Ammon's horn (tissue), 1 donor: Measurements from ENCODE around the gene CFAP68.
"Not testable (repeated sequence)": the region's sequence is repeated elsewhere in the genome, so short reads cannot be mapped to it uniquely, and the experiment has no call there.

Experiments used
- DNase-seq: peaks from one replicate; pipeline ENCODE4 v3.0.0-alpha.2; 2016; ENCODE audit warnings: low spot score

CFAP68 gene

DNA sequence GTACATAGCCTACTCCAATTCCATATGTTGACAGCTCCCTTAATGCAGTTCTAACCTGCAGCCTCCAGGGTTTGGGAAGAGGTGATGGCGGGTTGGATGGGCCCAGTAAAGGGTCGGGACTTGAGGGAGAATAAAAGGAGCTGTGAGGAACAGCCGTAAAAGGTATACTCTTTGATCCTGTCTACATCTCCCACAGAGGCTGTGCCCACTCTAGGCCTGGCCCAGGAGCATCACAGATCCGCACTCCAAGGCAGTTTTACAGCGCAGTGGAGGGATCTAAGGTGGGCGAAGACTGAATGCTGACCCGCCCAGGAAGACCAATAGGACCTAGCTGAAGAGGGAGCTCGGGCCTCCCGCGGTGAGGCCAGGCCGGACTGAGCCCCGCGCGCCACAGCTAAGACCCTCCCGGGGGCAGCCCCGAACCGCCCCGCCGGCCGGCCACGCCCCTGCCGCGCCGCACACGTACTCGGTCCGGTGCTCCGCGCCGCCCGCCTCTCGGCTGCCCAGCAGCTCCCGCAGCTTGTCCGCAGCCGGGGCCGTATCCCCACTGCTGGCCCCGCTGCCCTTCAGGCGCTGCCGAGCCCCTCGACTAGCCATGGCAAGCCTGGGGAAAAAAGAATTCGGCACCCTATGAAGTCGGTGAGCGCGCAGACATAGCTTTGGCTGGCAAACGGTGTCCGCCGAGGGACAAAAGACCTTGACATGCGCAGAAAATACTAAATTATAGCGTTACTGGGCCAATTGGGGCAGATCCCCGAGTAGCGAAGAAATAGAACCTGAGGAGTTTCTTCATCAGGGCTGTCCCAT is 8.3 kb upstream of the CFAP68 start, which contains the start of gene ALG9:
Gene ALG9, minus strand, starts transcription at position 696 of the 807 bp plus-strand sequence. Its CDS starts 99 bp downstream, at position 597.
- peak; percentile 76 for DNase-seq

DNA sequence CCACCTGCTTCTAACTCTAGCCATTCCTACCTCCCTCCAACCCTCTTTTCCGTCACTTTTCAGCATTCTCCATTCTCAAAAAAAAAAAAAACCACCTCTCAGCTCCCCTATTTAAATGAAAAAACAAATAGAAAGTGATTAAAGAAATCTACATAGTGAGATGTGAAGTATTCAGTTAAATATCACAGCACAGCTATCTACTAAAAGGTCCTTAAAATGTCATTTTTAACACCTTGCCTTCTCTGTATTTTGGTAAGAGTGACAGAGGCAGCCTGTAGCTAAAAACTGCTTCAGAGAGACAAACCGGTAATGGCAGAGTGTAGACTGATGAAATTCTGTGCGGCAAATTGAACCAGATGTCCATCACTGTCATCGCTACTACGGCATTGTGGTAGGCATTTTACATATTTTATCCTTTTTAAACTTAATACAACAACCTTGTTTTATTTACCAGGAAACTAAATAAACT is 7.6 kb upstream of the CFAP68 start:
- DNase-seq = no peak

DNA sequence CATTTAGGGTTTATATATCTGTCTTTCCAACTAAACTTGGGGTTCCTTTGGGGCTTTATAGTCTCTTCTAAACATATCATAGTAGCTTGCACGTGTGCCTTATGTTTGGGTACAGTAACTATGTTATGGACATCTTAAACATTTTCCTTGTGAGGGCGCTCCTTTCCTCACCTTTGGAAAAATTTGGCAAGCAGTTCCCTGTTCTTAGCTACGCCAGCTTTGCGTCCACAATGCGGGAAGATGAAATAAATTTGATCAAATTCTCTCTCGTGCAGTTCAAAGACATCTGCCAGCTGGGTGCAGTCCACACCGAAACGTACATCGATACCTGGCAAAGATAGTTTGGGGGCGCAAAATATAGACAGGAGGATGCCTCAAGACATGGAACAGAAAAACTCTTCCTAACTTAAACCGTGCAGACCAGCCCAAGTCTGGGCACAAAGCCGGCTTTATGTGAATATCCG is 924 bp upstream of the CFAP68 start:
- no peak for DNase-seq

DNA sequence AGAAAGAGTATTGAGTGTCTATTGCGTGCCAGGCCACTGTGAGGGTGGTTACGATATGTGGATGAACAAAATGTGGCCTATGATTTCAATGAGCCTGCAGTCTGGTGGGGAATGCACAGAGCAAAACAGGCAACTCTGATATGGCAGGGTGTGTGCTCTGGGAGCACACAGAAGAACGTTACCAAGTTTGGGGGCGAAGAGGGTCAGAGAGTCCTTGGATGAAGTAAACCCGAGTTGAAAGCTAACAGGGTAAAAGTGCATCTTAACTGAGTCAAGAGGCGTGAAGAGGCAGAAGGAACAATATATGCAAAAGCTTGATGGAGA is 258 bp downstream of the CFAP68 start:
- no peak for DNase-seq

DNA sequence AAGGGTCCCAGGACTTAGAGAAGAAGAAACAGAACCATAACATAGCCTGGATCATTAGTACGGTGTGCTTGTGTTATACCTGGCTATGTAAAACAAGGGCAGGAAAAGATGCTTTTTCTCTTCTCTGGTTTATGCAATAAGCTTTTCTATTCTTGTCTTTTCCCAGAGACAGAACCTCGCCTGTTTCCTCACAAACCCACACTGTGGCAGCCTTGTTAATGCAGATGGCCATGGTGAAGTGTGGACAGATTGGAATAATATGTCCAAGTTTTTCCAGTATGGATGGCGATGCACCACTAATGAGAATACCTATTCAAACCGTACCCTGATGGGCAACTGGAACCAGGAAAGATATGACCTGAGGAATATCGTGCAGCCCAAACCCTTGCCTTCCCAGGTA is 2.9 kb downstream of the CFAP68 start:
- DNase-seq = peak; percentile 15

DNA sequence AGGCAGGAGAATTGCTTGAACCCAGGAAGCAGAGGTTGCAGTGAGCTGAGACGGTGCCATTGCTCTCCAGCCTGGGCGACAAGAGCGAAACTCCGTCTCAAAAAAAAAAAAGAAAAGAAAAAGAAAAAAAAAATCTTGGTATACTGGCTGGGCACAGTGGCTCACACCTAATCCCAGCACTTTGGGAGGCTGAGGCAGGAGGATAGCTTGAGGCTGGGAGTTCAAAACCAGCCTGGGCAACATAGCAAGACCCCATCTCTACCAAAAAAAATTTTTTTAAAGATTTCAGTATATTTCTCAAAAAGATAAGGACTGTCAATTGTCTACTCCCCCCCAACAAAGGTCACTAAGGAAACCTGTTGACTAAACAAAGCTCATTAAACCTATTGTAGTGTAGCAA is 5.7 kb downstream of the CFAP68 start:
- DNase-seq = not testable (repeated sequence)

DNA sequence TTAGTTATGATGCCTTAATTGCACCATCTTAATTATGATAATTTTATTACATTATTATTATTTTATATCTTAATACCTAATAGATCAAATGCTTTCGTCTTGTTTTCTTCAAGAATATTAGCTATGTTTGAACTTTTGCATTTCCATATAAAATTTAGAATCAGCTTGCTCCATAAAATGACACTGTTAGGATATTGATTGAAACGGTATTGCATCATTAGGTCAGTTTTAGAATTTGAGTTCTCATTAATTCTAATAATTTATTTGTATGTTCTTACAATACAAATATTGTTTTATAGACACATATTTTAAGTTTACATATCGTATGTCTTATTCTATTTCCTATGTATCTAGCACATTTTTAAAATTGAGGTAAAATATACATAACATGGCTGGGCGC is 6.7 kb downstream of the CFAP68 start:
- DNase-seq = no peak

DNA sequence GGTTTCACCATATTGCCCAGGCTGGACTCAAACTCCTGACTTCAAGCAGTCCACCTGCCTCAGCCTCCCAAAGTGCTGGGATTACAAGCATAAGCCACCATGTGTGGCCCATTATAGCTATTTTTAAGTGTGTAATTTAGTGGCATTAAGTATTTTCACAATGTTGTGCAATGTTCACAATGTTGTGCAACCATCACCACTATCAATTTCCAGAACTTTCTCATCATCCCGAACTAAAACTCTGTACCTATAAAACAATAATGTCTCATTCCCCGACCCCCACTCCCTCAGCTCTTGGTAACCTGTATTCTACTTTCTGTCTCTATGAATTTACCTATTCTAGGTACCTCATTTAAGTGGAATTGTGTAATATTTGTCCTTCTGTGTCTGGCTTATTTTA is 7.5 kb downstream of the CFAP68 start:
- DNase-seq = no peak

DNA sequence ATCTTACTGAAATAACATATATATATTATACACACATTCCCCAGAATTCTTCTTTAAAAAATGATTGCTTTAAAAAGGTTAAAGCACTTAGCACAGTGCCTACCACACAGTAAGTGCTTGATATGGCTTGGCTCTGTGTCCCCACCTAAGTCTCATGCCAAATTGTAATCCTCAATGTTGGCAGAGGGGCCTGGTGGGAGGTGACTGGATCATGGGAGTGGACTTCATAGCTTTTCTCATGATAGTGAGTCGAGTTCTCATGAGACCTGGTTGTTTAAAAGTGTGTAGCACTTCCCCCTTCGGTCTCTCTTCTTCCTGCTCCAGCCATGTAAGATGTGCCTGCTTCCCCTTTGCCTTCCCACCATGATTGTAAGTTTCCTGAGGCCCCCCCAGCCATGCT is 26.1 kb downstream of the CFAP68 start:
- DNase-seq = no peak

DNA sequence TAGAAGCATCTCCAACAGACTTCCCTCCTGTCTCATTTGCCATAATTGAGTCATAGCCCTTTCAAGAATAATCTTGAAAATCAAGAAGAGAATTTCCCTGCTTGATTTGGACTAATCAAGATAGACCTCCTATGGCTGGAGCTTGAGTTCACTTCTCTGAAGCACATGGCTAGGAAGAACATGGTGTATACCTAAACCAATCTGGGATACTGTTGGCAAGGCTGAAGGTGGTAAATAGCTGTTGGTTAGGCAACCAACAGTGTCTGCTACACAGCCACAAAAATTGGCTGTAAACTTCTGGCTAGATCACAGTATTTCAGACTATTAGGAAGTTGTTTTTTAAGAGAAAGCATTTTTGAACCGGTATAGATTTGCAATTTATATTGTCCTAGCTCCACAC is 27.3 kb downstream of the CFAP68 start:
- DNase-seq = peak; percentile 22

DNA sequence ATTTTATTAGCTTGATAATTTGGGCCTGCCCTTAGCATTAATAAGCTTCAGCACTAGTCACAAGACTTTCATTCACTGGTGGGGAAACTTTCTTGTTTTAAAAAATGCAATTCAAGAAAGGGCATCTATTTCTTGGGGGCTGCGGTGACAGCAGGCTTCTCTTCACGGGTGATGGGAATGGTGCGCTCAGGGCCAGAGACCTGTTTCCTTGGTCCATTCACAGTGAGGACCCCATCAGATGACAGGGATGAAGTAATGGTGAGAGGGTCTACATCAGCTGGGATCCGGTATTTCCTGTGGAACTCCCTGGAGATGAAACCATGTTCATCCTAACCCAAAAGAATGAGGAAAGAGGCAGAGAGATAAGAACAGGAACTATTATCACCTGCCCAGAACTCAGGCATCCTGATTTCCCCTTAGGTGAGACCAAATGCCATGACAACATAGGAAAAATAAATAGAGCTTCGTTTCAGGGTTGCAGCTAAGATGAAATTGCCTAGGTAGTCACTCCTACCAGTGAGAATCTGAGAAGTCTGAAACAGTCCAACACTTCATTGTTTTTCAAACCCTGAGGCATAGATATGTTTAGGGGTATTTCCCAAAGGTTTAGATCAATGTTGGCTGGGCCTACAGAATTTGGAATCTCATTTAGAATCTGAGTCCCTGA is 29.4 kb downstream of the CFAP68 start:
- DNase-seq = peak; percentile 14

DNA sequence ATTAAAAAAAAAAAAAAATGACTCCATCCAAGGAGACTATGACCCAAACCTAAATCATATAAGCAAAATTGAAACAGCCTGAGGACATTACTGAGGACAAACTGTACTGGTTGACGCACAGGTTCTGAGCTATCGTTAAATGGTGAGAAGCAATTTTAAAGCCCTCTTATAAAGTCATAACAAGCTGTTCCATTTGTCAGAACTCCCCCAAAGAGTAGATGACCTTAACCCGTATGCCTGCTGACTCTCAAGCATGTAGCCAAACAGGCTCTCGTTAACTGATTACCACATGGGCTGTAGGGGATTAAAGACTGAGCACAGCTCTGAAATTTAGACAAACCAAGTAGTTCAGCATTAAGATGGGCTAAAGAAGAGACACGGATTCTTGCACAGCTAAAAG is 30.0 kb downstream of the CFAP68 start:
- DNase-seq = peak; percentile 8

DNA sequence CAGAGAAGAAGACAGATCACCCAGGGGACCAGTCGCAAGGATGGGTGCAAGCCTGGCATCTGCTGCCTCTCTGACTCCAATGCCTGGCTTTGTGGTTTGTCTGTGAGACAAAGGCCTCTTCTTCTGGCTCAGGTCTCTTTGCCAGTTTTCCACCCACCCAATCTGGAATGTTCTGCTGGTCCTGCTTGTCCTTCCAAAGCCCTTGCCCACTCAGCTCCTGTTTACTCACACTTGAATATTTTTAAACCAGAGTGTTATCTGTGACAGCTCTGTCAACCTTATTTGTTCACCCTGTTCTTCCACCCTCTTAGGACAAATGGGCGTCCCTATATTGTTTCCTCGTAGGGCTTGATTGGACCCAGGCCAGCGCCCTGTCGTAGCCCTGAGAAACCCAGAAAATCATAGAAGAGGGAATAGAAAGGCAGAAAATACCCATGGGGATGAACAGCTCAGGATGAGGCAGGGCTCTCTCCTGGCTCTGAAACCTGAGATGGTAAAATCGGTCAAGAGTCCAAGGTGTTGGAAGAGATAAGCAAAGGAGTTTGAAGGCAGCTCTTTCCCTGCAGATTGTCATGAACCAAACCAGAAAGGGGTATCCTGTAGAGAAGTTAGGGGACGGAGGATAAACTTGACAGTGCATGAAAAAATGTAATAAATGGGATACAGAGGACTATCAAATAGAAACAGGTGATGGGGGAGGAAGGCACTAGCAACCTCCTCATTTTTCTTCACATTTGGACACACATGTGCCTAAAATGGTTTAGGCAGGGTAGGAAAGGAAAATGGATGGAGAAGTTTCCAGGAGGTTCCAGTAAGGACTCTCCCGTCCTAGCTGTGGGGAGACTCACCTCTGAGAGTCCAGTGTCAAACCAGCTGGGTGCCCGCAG is 31.6 kb downstream of the CFAP68 start:
- DNase-seq = peak; percentile 95

DNA sequence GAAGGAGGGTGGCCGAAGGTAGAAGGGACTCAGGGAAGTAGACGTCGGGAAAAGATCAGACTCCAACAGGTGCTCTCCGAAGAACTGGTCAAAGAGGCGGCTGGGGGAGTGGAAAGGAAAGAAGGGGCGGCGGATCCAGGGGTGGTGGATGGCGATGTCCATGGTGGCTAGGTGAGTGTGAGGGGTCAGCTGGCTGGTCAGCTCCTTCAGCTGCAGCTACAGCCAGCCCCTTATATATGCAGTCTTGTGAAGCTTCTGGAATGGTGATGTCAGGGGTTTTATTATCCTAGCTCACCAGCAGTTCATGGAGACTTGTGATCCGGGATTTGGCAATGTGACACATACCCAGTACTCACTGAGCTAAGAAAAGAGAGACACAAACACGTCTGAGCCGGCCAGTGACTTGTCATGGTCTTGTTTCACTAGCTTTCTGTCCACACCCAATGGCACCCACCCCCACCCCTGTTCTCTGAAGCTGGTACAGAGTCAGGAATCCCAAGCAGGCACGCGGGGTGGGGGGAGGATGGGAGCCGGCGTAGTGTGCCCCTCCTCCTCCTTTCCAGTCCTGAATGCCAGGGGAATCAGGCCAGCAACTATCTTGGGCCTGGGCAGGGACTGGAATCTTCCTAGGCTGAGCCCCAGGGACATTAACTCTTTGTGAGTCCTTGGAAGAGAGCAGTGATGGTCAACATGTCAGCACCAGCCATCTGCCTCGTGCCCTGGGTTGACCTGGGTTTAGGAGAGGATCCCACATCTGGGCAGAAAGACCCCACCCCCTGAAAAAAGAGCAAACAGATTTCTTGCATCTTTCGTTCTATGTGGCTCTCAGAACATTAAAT is 32.4 kb downstream of the CFAP68 start, which contains the start of gene CRYAB:
Gene CRYAB, minus strand, starts transcription at position 208 of the 839 bp plus-strand sequence. Its CDS starts 46 bp downstream, at position 162.
- peak; percentile 96 for DNase-seq

DNA sequence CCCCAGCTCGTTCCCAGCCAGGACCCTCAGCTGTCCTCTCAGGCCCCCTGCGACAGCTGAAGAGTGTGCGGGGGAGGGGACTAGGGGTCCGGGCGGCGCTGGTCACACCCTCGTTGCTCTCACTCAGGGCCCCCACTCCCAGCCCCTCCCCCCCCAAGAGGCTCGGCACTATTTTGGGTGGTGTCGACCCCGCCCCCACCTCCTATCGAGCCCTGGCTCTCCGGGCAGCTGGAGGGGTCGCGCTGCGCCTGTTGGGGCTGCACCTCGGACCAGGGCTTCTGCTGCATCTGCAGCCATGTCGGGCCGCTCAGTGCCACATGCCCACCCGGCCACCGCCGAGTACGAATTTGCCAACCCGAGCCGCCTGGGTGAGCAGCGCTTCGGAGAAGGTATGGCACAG is 33.2 kb downstream of the CFAP68 start, which contains the start of gene HSPB2:
Gene HSPB2, plus strand, starts transcription at position 200 of the 400 bp plus-strand sequence. Its CDS starts 96 bp downstream, at position 296.
- DNase-seq = no peak

DNA sequence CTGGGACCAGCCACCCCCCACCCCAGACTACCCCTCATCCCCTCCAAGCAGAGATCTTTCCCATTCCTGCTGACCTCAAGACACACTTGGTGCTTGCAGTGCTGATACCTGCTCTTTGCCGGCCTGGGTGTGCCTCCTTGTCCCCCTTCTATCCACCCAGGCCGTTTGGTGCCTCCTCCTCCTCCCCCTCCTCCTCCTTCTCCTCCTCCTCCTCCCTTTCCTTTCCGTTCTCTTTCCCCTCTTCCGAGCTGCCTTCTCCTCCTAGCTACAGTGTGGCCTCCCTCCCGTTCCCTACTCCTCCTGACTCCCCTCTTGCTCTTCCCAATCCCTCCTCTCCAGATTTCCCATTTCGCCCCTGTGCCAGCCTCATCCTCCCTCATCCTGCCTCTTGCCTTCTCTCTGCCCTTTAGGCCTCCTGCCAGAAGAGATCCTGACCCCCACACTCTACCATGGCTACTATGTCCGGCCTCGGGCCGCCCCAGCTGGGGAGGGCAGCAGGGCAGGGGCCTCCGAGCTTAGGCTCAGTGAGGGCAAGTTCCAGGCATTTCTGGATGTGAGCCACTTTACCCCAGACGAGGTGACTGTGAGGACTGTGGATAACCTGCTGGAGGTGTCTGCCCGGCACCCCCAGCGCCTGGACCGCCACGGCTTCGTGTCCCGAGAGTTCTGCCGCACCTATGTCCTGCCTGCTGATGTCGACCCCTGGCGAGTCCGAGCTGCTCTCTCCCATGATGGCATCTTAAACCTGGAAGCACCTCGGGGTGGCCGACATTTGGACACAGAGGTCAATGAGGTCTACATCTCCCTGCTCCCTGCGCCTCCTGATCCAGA is 33.9 kb downstream of the CFAP68 start:
- peak; percentile 51 for DNase-seq

DNA sequence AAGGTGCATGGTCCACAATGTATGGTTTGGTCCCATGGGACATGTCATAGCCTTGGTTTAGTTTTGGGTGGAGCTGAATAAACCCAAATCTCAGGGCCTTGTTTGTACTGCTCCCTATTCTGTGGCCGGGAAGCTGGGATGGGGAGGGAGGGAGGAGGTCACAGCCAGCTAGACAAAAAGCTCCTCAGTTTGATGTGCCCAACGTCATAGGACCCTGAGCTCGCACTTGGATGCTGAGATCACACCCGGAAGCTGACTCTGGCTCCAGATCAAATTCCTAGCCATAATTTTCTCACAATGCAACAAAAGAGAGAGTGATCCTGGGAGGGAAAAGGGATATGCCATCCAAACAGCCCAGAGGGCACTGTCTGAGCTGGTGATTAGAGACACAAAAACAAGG is 34.7 kb downstream of the CFAP68 start:
- peak; percentile 90 for DNase-seq

DNA sequence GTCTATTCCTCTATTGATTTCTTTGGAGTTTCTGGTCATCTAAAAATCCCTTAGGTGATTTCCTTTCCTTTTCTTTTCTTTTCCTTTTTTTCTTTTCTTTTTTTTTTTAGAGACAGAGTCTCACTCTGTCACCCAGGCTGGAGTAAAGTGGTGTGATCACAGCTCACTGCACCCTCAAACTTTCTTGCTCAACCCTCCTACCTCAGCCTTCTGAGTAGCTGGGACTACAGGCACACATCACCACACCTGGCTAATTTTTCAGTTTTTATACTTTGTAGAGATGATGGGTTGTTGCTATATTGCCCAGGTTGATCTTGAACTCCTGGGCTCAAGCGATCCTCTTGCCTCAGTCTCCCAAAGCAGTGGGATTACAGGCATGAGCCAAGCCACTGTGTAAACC is 37.4 kb downstream of the CFAP68 start:
- no peak for DNase-seq

DNA sequence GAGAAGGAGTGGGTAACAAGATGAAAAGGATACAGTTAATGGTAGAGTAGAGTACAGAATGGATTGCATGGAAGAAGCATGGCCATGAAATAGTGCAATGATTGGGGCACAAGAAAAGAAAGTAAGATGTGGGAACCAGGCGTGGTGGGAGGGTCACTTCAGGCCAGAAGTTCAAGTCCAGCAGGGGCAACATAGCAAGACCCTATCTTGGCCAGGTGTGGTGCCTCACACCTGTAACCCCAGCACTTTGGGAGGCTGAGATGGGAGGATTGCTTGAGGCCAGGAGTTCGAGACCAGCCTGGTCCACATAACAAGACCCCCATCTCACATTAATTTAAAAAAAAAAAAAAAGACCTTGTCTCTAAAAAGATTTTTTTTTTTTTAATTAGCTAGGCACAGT is 38.0 kb downstream of the CFAP68 start:
- no peak for DNase-seq

DNA sequence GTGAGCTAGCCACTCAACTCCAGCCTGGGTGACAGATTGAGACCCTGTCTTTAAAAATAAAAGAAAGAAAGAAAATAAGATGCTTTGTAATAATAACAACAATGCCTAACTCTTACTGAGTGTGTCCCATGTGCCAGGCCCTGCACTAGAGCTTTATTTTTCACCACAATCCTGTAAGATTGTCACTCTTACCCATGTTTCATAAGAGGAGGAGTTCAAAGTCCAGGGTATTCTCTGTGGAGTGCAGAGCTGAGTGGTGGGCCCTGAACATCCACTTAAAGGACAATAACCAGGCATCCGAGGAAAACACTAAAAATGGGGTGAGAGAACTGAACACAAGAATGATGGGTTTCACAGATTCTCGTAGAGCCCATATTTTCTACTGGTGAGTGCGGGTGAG is 38.4 kb downstream of the CFAP68 start:
- DNase-seq = no peak
